ENCODE data around the gene ANKDD1B.

ANKDD1B gene

GRCh38 chr5:75630875-75631274 is 19.6 kb downstream of the ANKDD1B start:
- TF ChIP-seq CTCF (IDR thresholded peaks at IDR 0.05) = no peak
- H3K27me3 ChIP-seq (ENCODE audit: control insufficient read depth, insufficient read depth, low read length) = no peaks in the 10 kb centered on the region

GRCh38 chr5:75632321-75632720 is 21.1 kb downstream of the ANKDD1B start:
- TF ChIP-seq CTCF (IDR thresholded peaks at IDR 0.05) = no peak
- Histone ChIP-seq H3K9ac (no peak overlapping the region), H2AFZ (no peak overlapping the region), H3K27me3 (ENCODE audit: control insufficient read depth, insufficient read depth, low read length) (no peaks in the 10 kb centered on the region), H3K4me3 (ENCODE audit: low read depth, low read length) (no peak overlapping the region), H3K4me1 (peaks cover 3% of the 10 kb centered on the region), H3K4me2 (ENCODE audit: low read length) (no peak overlapping the region), H3K79me2 (no peaks in the 10 kb centered on the region), H3K27ac (no peak overlapping the region), H3K36me3 (ENCODE audit: control insufficient read depth, insufficient read depth, low read length) (no peaks in the 10 kb centered on the region), H3K9me3 (ENCODE audit: control insufficient read depth, low read length) (no peaks in the 10 kb centered on the region)

More at GRCh38 chr5:75630875-75631274, 19.6 kb downstream of the ANKDD1B start:
- H3K4me1 ChIP-seq = peaks cover 7% of the 10 kb centered on the region
- no peaks in the 10 kb centered on the region for H3K36me3 ChIP-seq (ENCODE audit: control insufficient read depth, insufficient read depth, low read length)
- H2AFZ ChIP-seq = no peak overlapping the region
- H3K4me3 ChIP-seq (ENCODE audit: low read depth, low read length) = no peak overlapping the region
- no peak overlapping the region for H3K4me2 ChIP-seq (ENCODE audit: low read length)
- no peaks in the 10 kb centered on the region for H3K9me3 ChIP-seq (ENCODE audit: control insufficient read depth, low read length)
- H3K9ac ChIP-seq = no peak overlapping the region
- H3K79me2 ChIP-seq = no peaks in the 10 kb centered on the region
- no peak overlapping the region for H3K27ac ChIP-seq

- no peak overlapping the region for H3K4me3 ChIP-seq (ENCODE audit: low read depth, low read length)
- TF ChIP-seq CTCF (IDR thresholded peaks at IDR 0.05) = no peak
These were observed 26.7 kb downstream of the ANKDD1B start for GRCh38 chr5:75637949-75638348.

GRCh38 chr5:75639535-75640311 is 28.5 kb downstream of the ANKDD1B start:
- Histone ChIP-seq H3K9ac (no peak overlapping the region), H3K4me2 (ENCODE audit: low read length) (no peak overlapping the region), H3K27ac (no peak overlapping the region), H3K79me2 (no peaks in the 10 kb centered on the region), H3K4me3 (ENCODE audit: low read depth, low read length) (no peak overlapping the region), H3K4me1 (peaks cover under 1% of the 10 kb centered on the region), H3K36me3 (ENCODE audit: control insufficient read depth, insufficient read depth, low read length) (no peaks in the 10 kb centered on the region), H3K27me3 (ENCODE audit: control insufficient read depth, insufficient read depth, low read length) (no peaks in the 10 kb centered on the region), H3K9me3 (ENCODE audit: control insufficient read depth, low read length) (no peaks in the 10 kb centered on the region), H2AFZ (no peak overlapping the region)
- no peak for TF ChIP-seq CTCF (IDR thresholded peaks at IDR 0.05)

More at GRCh38 chr5:75637949-75638348, 26.7 kb downstream of the ANKDD1B start:
- Histone ChIP-seq H3K9ac (no peak overlapping the region), H3K9me3 (ENCODE audit: control insufficient read depth, low read length) (no peaks in the 10 kb centered on the region), H3K36me3 (ENCODE audit: control insufficient read depth, insufficient read depth, low read length) (no peaks in the 10 kb centered on the region), H3K79me2 (no peaks in the 10 kb centered on the region), H3K27me3 (ENCODE audit: control insufficient read depth, insufficient read depth, low read length) (no peaks in the 10 kb centered on the region), H3K27ac (no peak overlapping the region), H3K4me2 (ENCODE audit: low read length) (no peak overlapping the region), H3K4me1 (peaks cover 3% of the 10 kb centered on the region), H2AFZ (no peak overlapping the region)

GRCh38 chr5:75640395-75640794 is 29.1 kb downstream of the ANKDD1B start:
- H3K27ac ChIP-seq = no peak overlapping the region
- H3K27me3 ChIP-seq (ENCODE audit: control insufficient read depth, insufficient read depth, low read length) = no peaks in the 10 kb centered on the region
- H3K4me1 ChIP-seq = no peaks in the 10 kb centered on the region
- no peaks in the 10 kb centered on the region for H3K36me3 ChIP-seq (ENCODE audit: control insufficient read depth, insufficient read depth, low read length)
- H3K9ac ChIP-seq = no peak overlapping the region
- no peaks in the 10 kb centered on the region for H3K79me2 ChIP-seq
- no peaks in the 10 kb centered on the region for H3K9me3 ChIP-seq (ENCODE audit: control insufficient read depth, low read length)
- H3K4me3 ChIP-seq (ENCODE audit: low read depth, low read length) = no peak overlapping the region
- no peak overlapping the region for H3K4me2 ChIP-seq (ENCODE audit: low read length)
- no peak overlapping the region for H2AFZ ChIP-seq
- TF ChIP-seq CTCF (IDR thresholded peaks at IDR 0.05) = no peak

Measured in parathyroid adenoma (tissue), 2 donors.